GM23338 (cell line): ENCODE results near the gene GRAMD4.

ENCODE experiments used
- EZH2phosphoT487 ChIP-seq: fragments of 200-600 bp; sonication (generic); IDR thresholded peaks from one replicate; pipeline ENCODE4 v1.8.1; 2018; ENCODE audit warnings: antibody characterized with exemption; ENCODE audit not compliant: unreplicated experiment
- JUNB ChIP-seq: IDR thresholded peaks from one replicate; pipeline ENCODE4 v1.6.1; 2016; ENCODE audit warnings: antibody characterized with exemption; ENCODE audit not compliant: unreplicated experiment
- TF ChIP-seq, protein P1 (sequence below), 2 experiments: fragments of 200-600 bp in 1 of 2; sonication (generic) in 1 of 2; conservative IDR thresholded peaks; 2 replicates each; pipeline versions ENCODE4 v1.5.1 to v1.6.1; 2016 to 2017; ENCODE audit warnings: antibody characterized with exemption in 2 of 2, low read depth in 2 of 2, mild to moderate bottlenecking in 2 of 2, moderate library complexity in 1 of 2

DNA sequence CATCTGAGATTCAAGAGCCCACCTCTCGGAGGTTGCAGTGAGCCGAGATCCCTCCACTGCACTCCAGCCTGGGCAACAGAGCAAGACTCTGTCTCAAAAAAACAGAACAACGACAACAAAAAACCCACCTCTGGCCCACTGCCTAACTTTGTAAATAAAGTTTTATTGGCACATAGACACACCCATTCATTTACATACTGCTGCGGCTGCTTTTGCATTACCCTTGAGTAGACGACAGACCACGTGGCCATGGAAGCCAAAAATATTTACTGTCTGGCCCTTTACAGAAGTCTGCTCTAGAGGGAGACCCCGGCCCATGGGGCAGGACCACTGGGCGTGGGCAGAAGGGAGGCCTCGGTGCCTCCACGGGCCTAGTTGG lies 47.0 kb downstream of the GRAMD4 start:
- TF ChIP-seq, protein P1, sequence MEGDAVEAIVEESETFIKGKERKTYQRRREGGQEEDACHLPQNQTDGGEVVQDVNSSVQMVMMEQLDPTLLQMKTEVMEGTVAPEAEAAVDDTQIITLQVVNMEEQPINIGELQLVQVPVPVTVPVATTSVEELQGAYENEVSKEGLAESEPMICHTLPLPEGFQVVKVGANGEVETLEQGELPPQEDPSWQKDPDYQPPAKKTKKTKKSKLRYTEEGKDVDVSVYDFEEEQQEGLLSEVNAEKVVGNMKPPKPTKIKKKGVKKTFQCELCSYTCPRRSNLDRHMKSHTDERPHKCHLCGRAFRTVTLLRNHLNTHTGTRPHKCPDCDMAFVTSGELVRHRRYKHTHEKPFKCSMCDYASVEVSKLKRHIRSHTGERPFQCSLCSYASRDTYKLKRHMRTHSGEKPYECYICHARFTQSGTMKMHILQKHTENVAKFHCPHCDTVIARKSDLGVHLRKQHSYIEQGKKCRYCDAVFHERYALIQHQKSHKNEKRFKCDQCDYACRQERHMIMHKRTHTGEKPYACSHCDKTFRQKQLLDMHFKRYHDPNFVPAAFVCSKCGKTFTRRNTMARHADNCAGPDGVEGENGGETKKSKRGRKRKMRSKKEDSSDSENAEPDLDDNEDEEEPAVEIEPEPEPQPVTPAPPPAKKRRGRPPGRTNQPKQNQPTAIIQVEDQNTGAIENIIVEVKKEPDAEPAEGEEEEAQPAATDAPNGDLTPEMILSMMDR (conservative IDR thresholded peaks at IDR 0.05; ENCODE audit: low read depth in 2 of 2) = no peak
- TF ChIP-seq EZH2phosphoT487 (no peak), JUNB (no peak)
